HEK293 (cell line): Measurements from ENCODE around the gene ELMO1.

ENCODE experiments used
- ZBTB7A ChIP-seq: fragments of 450-650 bp; formaldehyde crosslinking; IDR thresholded peaks from 2 replicates; pipeline ENCODE4 v1.5.1; 2016; ENCODE audit warnings: low read depth, missing biosample characterization, missing genetic modification characterization
- ZNF10 ChIP-seq: fragments of 450-650 bp; formaldehyde crosslinking; IDR thresholded peaks from 2 replicates; pipeline ENCODE4 v1.5.1; 2017; ENCODE audit warnings: missing biosample characterization, missing genetic modification characterization
- ZNF138 ChIP-seq: fragments of 450-650 bp; formaldehyde crosslinking; IDR thresholded peaks from 2 replicates; pipeline ENCODE4 v1.5.1; 2016; ENCODE audit warnings: missing biosample characterization, missing genetic modification characterization, borderline replicate concordance
- ZNF555 ChIP-seq: fragments of 450-650 bp; formaldehyde crosslinking; conservative IDR thresholded peaks from 2 replicates; pipeline ENCODE4 v1.5.1; 2017; ENCODE audit warnings: missing biosample characterization, mild to moderate bottlenecking, missing genetic modification characterization, inconsistent platforms
- TF ChIP-seq, protein P1 (sequence below): fragments of 450-650 bp; formaldehyde crosslinking; optimal IDR thresholded peaks from 2 replicates; pipeline ENCODE3; 2016; ENCODE audit warnings: missing biosample characterization, mild to moderate bottlenecking, missing genetic modification characterization
- TF ChIP-seq, protein P2 (sequence below): fragments of 450-650 bp; formaldehyde crosslinking; IDR thresholded peaks from 2 replicates; pipeline ENCODE4 v1.5.1; 2016; ENCODE audit warnings: missing biosample characterization, missing genetic modification characterization

DNA sequence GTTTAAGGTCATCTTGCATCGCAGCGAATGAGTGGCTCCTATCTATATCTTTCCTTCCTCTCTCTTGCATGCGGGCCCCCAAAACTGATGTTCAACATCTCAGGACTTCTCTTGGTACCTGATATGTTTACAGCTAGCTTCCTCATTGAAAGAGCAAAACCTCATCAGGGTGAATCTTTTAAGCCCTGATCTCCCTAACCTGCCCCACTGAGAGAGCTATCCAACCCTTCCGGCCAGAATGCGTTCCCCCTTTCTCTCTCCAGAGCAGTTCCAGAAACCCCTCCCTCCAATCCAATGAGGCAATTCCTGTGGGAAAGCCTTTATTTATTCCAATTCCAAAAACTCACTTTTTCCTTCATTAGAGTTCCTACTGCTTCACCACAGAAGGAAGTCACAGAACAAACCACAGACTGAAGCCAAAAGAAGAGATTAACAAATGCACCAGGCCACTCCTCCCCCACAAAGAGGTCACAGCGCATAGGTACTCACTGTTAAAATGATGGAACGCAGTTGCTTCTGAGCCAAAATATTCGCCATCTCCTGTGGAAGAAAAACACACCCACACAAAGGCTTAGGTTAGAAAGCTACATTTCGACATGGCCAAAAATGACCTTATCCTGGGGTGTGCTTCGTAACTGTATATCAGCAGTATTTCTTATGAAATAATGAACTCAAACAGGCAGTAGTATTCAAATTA is 232.4 kb downstream of the ELMO1 start:
- TF ChIP-seq ZNF555 (tag by site-specific recombination) = no peak
- no peak for TF ChIP-seq ZBTB7A
- TF ChIP-seq, protein P1, sequence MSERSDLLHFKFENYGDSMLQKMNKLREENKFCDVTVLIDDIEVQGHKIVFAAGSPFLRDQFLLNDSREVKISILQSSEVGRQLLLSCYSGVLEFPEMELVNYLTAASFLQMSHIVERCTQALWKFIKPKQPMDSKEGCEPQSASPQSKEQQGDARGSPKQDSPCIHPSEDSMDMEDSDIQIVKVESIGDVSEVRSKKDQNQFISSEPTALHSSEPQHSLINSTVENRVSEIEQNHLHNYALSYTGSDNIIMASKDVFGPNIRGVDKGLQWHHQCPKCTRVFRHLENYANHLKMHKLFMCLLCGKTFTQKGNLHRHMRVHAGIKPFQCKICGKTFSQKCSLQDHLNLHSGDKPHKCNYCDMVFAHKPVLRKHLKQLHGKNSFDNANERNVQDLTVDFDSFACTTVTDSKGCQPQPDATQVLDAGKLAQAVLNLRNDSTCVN (tag by site-specific recombination) = no peak
- TF ChIP-seq ZNF10 (tag by site-specific recombination) = no peak
- TF ChIP-seq, protein P2, sequence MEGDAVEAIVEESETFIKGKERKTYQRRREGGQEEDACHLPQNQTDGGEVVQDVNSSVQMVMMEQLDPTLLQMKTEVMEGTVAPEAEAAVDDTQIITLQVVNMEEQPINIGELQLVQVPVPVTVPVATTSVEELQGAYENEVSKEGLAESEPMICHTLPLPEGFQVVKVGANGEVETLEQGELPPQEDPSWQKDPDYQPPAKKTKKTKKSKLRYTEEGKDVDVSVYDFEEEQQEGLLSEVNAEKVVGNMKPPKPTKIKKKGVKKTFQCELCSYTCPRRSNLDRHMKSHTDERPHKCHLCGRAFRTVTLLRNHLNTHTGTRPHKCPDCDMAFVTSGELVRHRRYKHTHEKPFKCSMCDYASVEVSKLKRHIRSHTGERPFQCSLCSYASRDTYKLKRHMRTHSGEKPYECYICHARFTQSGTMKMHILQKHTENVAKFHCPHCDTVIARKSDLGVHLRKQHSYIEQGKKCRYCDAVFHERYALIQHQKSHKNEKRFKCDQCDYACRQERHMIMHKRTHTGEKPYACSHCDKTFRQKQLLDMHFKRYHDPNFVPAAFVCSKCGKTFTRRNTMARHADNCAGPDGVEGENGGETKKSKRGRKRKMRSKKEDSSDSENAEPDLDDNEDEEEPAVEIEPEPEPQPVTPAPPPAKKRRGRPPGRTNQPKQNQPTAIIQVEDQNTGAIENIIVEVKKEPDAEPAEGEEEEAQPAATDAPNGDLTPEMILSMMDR = no peak
- TF ChIP-seq ZNF138 = no peak
